LNCAP (cell line): ENCODE data around the gene FRMD4A.

Experiments used
- TF ChIP-seq, protein P1 (sequence below): fragments of 450-650 bp; IDR thresholded peaks from 2 replicates; pipeline ENCODE4 v1.5.1; 2017; ENCODE audit warnings: mild to moderate bottlenecking

The FRMD4A gene

DNA sequence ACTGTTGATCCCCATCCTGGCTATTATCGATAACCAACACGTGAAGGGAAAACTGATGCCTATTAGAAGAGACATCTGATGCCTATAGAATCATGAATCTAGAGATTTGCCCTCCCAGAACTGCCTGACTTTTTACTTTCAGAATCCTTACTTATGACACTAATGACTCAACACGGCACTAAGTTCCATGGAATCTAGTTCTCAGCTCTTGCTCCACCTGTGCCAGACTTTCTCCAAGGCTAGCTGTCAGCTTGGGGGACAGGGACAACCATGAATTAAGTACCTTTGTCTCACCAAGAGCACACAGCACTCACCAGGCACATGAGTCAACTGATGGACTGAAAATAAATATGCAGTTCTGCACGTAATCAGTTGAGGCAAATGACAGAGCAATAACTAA, 184.2 kb downstream of the FRMD4A start:
- TF ChIP-seq, protein P1, sequence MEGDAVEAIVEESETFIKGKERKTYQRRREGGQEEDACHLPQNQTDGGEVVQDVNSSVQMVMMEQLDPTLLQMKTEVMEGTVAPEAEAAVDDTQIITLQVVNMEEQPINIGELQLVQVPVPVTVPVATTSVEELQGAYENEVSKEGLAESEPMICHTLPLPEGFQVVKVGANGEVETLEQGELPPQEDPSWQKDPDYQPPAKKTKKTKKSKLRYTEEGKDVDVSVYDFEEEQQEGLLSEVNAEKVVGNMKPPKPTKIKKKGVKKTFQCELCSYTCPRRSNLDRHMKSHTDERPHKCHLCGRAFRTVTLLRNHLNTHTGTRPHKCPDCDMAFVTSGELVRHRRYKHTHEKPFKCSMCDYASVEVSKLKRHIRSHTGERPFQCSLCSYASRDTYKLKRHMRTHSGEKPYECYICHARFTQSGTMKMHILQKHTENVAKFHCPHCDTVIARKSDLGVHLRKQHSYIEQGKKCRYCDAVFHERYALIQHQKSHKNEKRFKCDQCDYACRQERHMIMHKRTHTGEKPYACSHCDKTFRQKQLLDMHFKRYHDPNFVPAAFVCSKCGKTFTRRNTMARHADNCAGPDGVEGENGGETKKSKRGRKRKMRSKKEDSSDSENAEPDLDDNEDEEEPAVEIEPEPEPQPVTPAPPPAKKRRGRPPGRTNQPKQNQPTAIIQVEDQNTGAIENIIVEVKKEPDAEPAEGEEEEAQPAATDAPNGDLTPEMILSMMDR, result no peak

DNA sequence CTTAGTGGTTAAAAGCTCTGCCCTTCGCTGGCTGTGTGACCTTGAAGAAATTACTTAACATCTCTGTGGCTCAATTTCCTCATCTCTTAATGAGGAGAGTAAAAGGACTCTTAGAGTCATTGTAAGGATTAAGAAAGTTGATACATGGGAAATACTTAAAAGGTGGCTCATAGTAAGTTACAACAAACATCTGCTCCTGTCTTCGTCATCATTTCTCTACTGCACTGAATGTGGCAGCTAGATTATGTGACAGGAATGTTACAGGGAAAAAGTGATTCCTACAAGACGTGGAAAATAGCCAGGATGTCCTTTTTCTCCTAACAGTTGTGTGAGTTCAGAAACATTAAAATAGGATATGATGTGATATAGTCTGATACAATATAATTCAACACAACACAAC, 184.7 kb downstream of the FRMD4A start:
- TF ChIP-seq, protein P1, result no peak

DNA sequence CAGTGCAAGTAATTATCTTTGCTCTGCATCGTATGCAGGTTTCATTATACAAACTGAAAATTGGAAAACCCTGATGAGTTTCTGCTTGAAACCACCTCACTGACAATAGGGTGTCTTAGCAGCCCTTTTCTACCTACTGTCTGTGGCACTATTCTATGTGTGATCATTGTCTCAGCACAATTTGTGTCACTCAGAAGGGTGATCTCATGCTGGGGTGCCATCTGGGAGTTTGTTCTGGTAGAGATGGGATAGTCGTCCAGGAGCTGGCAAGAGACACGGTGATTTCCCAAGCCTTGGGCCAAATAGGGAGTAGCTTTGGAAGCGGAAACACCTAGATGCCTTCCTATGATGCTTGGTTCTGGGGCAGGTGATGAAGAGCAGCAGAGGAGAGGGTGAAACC, 186.3 kb downstream of the FRMD4A start:
- TF ChIP-seq, protein P1, result no peak

DNA sequence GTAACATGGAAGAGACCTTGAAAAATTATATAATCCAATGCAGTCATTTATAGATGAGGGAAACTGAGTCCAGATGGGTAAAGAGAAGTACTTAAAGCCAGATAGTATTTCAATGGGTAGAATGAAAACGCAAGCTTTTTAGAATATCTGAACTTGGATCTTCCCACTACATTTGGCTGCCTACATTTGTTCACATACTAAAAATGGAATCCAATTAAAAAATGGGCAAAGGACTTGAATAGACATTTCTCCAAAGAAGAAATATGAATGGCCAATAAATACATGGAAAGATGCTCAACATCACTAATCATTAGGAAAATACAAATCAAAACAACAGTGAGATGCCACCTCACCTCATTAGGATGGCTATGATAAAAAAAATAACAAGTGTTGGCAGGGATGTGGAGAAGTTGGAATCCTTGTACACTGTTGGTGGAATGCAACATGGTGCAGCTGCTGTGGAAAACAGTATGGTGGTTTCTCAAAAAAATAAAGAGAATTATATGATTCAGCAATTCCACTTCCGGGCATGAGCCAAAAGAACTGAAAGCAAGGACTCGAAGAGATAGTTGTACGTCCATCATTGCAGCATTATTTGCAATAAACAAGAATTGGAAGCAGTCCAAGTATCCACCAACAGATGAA, 188.0 kb downstream of the FRMD4A start:
- TF ChIP-seq, protein P1, result no peak

DNA sequence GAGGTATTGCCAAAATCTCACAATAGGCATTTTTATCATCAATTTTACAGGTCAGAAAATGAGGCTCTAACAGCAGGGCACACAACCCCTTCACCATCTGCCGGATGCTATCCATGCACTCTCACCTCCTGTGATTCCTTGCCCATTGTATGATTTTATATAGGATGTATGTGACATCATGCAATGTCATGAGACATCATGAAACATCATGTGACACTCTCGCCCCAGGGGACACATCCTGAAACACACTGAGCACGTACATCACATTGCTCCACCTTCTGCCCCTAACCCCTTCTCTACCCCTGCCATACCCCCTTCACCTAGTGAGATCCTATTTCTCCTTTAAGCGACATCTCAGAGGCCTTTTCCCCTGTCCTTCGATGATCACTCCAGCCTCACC, 189.4 kb downstream of the FRMD4A start:
- TF ChIP-seq, protein P1, result no peak

DNA sequence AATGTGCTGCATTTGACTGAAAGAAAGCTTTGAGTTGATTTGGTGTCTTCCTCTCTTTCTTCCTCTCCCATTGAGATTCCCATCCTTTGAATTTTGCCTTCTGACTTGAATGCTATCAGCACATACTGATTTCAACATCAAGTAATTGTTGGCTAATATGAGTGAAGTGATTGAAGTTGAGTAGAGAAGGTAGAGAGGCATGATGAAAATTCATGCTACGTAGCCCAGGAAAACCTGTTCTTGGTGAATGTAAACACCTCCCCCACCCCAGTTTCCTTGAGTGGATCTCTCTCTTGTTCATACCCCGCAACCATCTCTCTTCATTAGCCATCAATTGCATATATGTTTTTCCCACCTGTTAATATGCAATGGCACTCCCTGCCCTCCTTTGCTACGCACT, 193.3 kb downstream of the FRMD4A start:
- TF ChIP-seq, protein P1, result no peak

DNA sequence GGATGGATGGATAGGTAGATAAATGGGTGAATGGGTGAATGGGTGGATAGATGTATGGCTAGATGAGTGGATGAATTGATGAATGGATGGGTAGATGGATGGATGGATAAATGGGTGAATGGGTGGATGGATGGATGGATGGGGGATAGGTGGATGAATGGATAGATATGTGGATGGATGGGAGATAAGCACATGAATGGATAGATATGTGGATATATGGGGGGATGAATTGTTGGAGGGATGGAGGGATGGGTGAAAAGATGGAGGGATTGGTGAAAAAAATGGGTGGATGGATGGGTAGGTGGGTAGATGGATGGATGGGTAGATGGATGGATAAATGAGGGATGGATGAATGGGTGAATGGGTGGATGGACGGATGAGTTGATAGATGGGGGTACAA, 196.4 kb downstream of the FRMD4A start:
- TF ChIP-seq, protein P1, result no peak
